ENCODE data around the gene FBXL16.

DNA sequence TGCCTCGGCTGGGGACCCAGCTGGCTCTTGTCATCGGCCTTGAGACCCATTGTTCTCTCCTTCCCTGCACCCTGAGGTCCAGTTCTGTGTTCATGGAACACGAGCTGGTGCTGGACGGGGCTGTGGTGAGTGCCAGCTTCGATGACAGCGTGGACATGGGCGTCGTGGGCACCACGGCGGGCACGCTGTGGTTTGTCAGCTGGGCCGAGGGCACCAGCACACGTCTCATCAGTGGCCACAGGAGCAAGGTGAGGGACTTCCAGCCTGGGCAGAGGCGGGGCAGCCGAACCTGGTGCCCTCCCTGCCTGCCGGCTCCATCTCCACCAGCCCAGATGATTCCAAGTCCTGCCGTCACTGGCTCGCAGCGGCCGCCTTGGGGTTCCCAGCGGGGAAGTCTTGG lies 43.0 kb downstream of the FBXL16 start:
- TF ChIP-seq EZH2 (IDR thresholded peaks at IDR 0.05; ENCODE audit: borderline replicate concordance, low read depth, low read length, poor library complexity, severe bottlenecking): no peak
- TF ChIP-seq, protein P1, sequence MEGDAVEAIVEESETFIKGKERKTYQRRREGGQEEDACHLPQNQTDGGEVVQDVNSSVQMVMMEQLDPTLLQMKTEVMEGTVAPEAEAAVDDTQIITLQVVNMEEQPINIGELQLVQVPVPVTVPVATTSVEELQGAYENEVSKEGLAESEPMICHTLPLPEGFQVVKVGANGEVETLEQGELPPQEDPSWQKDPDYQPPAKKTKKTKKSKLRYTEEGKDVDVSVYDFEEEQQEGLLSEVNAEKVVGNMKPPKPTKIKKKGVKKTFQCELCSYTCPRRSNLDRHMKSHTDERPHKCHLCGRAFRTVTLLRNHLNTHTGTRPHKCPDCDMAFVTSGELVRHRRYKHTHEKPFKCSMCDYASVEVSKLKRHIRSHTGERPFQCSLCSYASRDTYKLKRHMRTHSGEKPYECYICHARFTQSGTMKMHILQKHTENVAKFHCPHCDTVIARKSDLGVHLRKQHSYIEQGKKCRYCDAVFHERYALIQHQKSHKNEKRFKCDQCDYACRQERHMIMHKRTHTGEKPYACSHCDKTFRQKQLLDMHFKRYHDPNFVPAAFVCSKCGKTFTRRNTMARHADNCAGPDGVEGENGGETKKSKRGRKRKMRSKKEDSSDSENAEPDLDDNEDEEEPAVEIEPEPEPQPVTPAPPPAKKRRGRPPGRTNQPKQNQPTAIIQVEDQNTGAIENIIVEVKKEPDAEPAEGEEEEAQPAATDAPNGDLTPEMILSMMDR (conservative IDR thresholded peaks at IDR 0.05; ENCODE audit: low read depth, low read length): no peak

All from A673 (cell line).